GM12878 (cell line): Measurements from ENCODE around the gene DAAM1.

ENCODE experiments used
- CEBPZ ChIP-seq: fragments of 150-350 bp; IDR thresholded peaks from 2 replicates; pipeline ENCODE4 v1.6.1; 2016; ENCODE audit warnings: low read depth, low read length
- EZH2 ChIP-seq: IDR thresholded peaks from 2 replicates; pipeline ENCODE4 v1.6.1; 2012; ENCODE audit warnings: low read depth, mild to moderate bottlenecking, control low read depth, inconsistent platforms, low read length, borderline replicate concordance; ENCODE audit not compliant: control insufficient read depth
- NR2C1 ChIP-seq: fragments of 450-650 bp; IDR thresholded peaks from 2 replicates; pipeline ENCODE4 v1.6.1; 2017; ENCODE audit warnings: antibody characterized with exemption, mild to moderate bottlenecking, moderate library complexity
- POLR2A ChIP-seq: IDR thresholded peaks from 2 replicates; pipeline ENCODE4 v1.6.1; 2011; ENCODE audit warnings: low read depth, mild to moderate bottlenecking, low read length
- PRDM15 ChIP-seq: fragments of 450-650 bp; formaldehyde crosslinking; IDR thresholded peaks from 2 replicates; pipeline ENCODE4 v1.4.0; 2020; ENCODE audit warnings: mild to moderate bottlenecking, moderate library complexity

- TF ChIP-seq POLR2A (no peak), CEBPZ (no peak), NR2C1 (no peak), PRDM15 (CRISPR knock-in tag) (no peak), EZH2 (no peak)
Observed at GRCh38 chr14:59251811-59252771, 63.6 kb downstream of the DAAM1 start.
